Right renal cortex interstitium (tissue), 3 donors: ENCODE results near the gene CHST13. TPM values are rescaled to one million over a fixed set of nuclear protein-coding genes. Genes with fewer than 3 reads are reported as not detected.

Source experiments
- DNase-seq, 3 donors: peaks; one replicate each; pipeline ENCODE4 v3.0.0-alpha.2; 2013; ENCODE audit warnings: low read depth in 3 of 3, low spot score in 2 of 3
- polyA plus RNA-seq, 3 donors: library from polyadenylated mRNA; unstranded; fragments of 120-200 nt; gene quantifications; one replicate each; pipeline ENCODE4 v1.2.1, GENCODE V29; 2013; ENCODE audit not compliant: insufficient read length in 3 of 3

CHST13 gene
- polyA plus RNA-seq, 3 donors: 3.1 to 4.4 (median 3.2) TPM

DNA sequence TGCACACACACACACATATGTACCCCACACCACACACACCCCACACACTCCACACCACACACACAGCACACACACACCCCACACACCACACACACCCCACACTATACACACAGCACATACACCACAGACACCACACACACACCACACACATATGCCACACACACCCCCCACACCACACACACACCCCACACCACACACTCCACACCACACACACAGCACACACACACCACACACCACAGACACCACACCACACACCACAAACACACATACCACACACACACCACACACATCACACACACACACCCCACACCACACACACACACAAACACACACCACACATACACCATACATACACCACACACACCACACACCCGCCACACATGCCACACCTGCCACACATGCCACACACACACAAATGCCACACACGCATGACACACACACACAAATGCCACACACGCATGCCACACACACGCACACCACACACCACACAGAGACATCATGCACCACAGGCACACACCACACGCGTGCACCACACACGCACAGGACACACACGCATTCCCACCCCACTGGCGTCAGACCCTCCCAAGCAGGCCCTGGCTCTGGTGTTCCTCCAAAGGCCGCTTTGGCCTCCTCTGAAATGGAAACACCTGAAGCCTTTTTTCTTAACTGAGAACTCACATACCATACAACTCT lies 15.7 kb downstream of the CHST13 start:
- DNase-seq: no peak

DNA sequence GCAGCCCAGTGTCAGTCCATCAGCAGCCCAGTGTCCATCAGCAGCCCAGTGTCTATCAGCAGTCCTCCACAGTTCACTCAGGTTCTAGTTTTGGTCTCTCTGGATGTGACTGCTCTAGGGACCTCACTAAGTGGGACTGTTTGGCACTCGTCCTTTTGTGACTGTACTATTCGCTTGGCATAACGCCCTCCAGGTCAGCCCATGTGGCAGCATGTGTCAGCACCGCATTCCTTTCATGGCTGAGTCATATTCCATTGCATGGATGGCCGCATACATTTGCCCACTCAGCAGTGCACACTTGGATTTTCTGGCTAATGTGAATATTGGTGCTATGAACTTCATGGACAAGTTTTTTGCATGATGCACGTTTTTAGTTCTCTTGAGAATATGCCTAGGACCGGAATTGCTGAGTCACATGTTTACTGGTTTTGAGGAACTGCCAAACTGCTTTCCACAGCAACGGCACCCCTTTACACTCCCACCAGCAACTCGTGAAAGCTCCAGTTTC lies 16.4 kb downstream of the CHST13 start:
- DNase-seq: no peak

- DNase-seq: no peak
Measured at GRCh38 chr3:126540951-126541627, 17.1 kb downstream of the CHST13 start.

DNA sequence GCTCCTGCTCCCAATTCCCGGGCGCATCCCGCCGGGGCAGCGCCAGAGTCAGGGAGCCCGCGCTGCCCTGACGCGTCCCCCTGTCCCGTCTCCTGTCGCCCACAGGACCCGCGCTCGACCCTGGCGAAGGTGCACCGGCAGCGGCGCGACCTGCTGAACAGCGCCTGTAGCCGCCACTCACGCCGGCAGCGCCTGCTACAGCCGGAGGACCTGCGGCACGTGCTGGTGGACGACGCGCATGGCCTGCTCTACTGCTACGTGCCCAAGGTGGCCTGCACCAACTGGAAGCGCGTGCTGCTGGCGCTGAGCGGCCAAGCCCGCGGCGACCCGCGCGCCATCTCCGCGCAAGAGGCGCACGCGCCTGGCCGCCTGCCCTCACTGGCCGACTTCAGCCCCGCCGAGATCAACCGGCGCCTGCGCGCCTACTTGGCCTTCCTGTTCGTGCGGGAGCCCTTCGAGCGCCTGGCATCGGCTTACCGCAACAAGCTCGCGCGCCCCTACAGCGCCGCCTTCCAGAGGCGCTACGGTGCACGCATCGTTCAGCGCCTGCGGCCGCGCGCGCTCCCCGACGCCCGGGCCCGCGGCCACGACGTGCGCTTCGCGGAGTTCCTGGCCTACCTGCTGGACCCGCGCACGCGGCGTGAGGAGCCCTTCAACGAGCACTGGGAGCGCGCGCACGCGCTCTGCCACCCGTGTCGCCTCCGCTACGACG lies 17.8 kb downstream of the CHST13 start:
- no peak for DNase-seq

DNA sequence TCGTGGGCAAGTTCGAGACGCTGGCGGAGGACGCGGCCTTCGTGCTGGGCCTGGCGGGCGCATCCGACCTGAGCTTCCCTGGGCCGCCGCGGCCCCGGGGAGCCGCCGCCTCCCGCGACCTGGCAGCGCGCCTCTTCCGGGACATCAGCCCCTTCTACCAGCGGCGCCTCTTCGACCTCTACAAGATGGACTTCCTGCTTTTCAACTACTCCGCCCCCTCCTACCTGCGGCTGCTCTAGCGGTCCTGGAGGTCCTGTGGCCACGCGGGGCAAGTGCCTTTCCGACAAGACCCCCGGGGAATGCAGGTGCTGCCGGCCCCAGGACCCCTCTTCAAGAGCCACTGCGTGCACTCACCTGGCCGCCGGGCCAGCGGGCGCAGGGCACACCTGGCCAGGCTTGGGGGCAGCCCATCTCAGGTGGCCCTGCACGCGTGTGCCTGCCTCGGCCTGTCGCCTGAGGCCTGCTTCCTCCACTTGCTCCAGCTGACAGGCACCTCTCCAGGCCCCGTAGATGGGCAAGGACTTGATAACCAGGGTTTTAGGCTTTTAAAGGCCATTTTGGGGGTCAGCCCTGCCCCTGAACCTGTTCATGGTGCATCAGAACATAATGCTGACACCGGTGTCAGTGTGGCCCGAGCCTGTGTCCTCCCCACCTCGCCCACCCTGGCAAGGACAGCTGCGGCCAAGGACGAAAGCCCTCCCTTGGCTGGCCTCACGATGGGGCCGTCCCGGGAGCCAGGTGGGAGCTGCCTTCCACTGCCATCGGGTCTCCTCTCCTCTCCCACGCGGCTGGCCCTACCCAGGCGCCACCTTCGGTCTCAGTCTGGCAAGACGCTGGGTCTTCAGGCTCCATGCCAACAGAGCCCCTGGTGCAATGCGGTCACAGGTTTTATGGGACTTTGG lies 18.6 kb downstream of the CHST13 start:
- no peak for DNase-seq

- no peak for DNase-seq
Measured at GRCh38 chr3:126543457-126544061, 19.6 kb downstream of the CHST13 start.

GRCh38 chr3:126544596-126545281 lies 20.8 kb downstream of the CHST13 start:
- no peak for DNase-seq

DNA sequence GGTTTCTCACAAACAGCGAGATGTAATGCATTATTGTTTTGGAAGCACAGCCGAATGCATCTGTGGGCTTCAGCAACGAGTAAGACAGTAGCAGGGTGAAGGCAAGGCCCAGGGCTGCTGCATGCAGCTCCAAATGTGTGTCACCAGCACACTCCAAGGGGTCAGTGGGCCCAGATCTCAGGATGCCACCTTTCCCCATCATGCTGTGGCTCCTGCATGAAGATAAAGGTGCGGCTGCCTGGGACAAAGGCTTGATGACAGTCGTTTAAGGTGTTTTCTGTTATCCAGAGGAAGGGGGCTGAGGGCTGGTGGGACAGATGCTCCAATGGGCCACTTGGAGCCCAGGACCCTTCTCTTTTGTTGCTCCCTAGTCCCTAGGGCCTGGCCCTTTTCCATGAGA lies 21.6 kb downstream of the CHST13 start:
- no peak for DNase-seq

GRCh38 chr3:126546013-126546412 lies 22.1 kb downstream of the CHST13 start:
- DNase-seq: no peak

DNA sequence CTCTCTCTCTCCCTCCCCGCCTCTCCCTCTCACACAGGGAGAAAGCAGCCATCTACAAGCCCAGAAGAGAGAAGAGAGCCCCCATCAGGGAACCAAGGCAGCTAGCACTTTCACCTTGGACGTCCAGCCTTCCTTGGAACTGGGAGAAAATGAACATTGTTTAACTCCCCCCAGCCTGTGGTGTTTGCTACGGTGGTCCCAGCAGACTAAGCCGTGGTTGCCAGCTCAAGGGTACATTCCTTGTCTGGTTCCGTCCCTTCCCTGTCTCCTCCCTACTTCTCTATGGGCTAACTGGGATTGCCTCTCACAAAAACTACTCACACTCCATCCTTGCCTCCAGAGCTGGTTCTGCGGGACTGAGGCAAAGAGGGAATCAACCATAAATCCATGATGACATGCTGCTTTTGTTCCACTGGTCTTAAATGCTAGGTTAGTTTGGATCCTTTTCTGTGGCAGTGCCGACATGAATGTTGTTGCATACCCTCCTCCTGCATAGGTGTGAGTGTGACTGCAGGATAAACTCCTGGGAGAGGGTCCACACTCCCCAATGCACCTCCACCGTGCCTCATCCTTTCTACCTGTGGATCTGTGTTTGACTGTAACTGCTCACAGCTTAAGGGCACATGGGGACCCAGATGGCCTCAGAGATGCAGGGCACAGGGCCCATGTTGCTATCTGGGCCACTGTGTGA lies 22.7 kb downstream of the CHST13 start:
- no peak for DNase-seq

GRCh38 chr3:126547721-126548120 lies 23.8 kb downstream of the CHST13 start:
- DNase-seq: no peak

- DNase-seq: no peak
Measured at GRCh38 chr3:126548556-126549466, 24.9 kb downstream of the CHST13 start.

- no peak for DNase-seq
Measured at GRCh38 chr3:126549861-126550487, 26.0 kb downstream of the CHST13 start.

- no peak for DNase-seq
Measured at GRCh38 chr3:126550488-126551051, 26.6 kb downstream of the CHST13 start.

DNA sequence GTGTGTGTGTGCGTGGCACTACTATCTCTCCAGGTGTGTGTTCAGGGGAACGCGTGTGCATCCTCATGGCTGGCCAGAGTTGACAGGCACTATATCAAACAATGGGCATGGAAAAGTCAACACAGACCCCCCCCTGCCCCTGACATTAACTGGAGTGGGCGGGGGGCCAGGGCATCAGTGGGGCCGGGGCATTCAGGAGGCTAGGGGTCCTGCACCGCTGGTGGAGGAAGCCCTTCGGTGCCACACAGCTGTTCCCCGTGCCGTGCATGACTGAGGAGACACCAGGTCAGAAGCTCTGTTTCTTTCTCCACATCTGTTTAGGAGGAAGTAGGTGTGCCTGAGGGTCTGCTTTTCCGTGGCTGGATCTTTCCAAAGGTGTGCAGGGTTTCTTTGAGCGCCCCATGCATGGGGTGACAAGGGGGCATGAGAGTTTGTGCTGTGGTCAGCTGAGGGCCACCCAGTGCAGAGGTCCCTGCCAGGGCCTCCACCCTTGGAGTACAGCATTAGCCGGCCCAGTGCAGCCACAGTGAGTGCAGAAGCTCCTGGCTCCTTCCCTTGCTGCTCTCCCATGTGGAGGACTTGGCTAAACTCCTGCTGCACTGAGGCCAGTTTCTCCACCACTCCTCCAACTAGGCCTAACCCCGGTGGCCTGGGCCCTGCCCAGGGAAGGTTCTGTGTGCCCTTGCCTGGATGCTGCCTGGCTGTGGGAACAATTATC lies 27.3 kb downstream of the CHST13 start:
- no peak for DNase-seq

GRCh38 chr3:126551839-126552687 lies 28.1 kb downstream of the CHST13 start:
- no peak for DNase-seq
